ENCODE data around the gene EMP2.

EMP2 gene

GRCh38 chr16:10599626-10600025 is 19.2 kb upstream of the EMP2 start:
- no peak for FAIRE-seq
- no peak for TF ChIP-seq POLR2AphosphoS5 (IDR thresholded peaks at IDR 0.05; ENCODE audit: low read depth, low read length)
- TF ChIP-seq SPI1 (IDR thresholded peaks at IDR 0.05; ENCODE audit: low read depth, low read length): peak; percentile 98
- TF ChIP-seq POU2F2 (IDR thresholded peaks at IDR 0.05; ENCODE audit: low read depth, low read length): 0 out of 2 replicates have a peak, but pooled peaks have one; percentile 8
- TF ChIP-seq POLR2A (IDR thresholded peaks at IDR 0.05; ENCODE audit: low read depth, low read length): no peak
- no peak for TF ChIP-seq TAF1 (IDR thresholded peaks at IDR 0.05; ENCODE audit: low read depth, low read length)
- no peak for TF ChIP-seq PAX5 (IDR thresholded peaks at IDR 0.05; ENCODE audit: insufficient read depth, low read length, severe bottlenecking)
- no peak for DNase-seq (ENCODE audit: insufficient read length, low spot score)

- TF ChIP-seq POLR2AphosphoS5 (IDR thresholded peaks at IDR 0.05; ENCODE audit: low read depth, low read length) (no peak), POU2F2 (IDR thresholded peaks at IDR 0.05; ENCODE audit: low read depth, low read length) (no peak), TAF1 (IDR thresholded peaks at IDR 0.05; ENCODE audit: low read depth, low read length) (no peak)
- FAIRE-seq (no peak), DNase-seq (ENCODE audit: insufficient read length, low spot score) (no peak)
Measured at GRCh38 chr16:10598157-10598556, 17.8 kb upstream of the EMP2 start.

DNA sequence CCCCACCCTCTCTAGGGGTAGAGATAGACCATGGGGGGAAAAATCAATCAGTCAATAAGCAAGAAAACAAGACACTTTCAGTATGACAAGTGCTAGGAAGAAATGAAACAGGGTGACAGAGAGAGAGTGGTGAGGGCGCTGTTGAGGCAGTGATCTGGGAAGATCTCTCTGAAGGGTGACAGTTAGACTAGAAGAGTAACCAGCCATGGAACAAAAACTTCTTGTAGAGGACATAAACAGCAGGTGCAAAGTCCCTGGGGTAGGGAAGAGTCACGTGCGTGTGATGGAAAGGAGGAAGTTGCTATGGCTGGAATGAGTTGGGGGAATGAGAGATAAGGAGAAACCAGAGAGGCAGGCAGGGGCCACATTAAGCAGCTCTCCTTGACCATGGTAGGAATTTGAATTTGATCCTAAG is 16.8 kb upstream of the EMP2 start:
- TF ChIP-seq POLR2A (IDR thresholded peaks at IDR 0.05; ENCODE audit: low read depth, low read length) (no peak), POU2F2 (IDR thresholded peaks at IDR 0.05; ENCODE audit: low read depth, low read length) (no peak), TAF1 (IDR thresholded peaks at IDR 0.05; ENCODE audit: low read depth, low read length) (no peak), POLR2AphosphoS5 (IDR thresholded peaks at IDR 0.05; ENCODE audit: low read depth, low read length) (no peak), PAX5 (IDR thresholded peaks at IDR 0.05; ENCODE audit: insufficient read depth, low read length, severe bottlenecking) (no peak), SPI1 (IDR thresholded peaks at IDR 0.05; ENCODE audit: low read depth, low read length) (no peak)
- no peak for DNase-seq (ENCODE audit: insufficient read length, low spot score)
- FAIRE-seq: no peak

DNA sequence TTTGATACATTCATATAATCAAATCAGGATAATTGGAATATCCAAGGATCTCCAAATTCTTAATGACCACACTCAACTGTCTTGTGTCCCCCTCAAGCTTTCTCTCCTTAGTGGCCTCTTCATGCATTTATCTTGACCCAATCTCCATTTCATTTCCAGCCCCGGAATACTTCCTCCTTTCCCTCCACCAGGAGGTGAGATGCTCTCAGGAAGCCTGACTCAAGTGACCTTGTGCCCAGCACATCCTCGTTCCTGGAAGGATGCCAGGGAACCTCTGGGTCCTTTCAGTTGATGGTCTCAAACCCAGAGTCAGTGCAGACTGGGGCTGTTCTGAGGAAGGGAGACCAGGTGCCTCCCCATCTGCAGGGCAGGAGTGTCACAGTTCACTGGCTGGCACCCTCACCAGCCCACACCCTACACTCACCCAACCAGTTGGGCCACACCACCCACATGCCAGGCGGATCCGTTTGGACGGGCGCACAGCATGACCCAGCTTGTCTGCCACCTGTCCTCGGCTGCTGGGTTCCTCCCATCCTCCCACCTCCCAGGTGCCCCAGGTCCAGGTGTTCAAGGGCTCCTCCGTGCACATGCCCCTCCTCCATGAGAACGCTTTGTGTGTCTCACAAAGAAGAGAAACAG is 14.0 kb upstream of the EMP2 start:
- no peak for FAIRE-seq

DNA sequence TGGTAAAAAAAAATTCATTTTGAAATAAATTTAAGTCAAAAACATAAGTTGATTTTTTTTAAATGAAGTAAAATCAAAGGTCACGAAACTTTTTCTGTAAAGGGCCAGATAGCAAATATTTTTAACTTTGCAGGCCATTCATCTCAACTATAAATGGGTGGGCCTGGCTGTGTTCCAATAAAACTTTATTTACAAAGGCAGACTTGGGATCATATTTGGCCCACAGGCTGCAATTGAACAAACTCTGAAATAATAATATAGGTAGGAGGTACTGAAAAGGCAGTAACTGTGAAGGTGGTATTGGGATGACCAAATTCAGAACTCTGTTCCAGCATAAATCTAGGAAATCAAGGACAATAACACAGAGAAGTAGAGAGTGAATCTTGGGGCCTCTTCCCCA is 12.2 kb upstream of the EMP2 start:
- TF ChIP-seq POLR2AphosphoS5 (IDR thresholded peaks at IDR 0.05; ENCODE audit: low read depth, low read length): no peak
- no peak for TF ChIP-seq TAF1 (IDR thresholded peaks at IDR 0.05; ENCODE audit: low read depth, low read length)
- no peak for TF ChIP-seq SPI1 (IDR thresholded peaks at IDR 0.05; ENCODE audit: low read depth, low read length)
- no peak for TF ChIP-seq PAX5 (IDR thresholded peaks at IDR 0.05; ENCODE audit: insufficient read depth, low read length, severe bottlenecking)
- TF ChIP-seq POU2F2 (IDR thresholded peaks at IDR 0.05; ENCODE audit: low read depth, low read length): no peak
- no peak for TF ChIP-seq POLR2A (IDR thresholded peaks at IDR 0.05; ENCODE audit: low read depth, low read length)

More for the DNA sequence above, 14.0 kb upstream of the EMP2 start:
- DNase-seq (ENCODE audit: insufficient read length, low spot score): no peak
- no peak for TF ChIP-seq POLR2AphosphoS5 (IDR thresholded peaks at IDR 0.05; ENCODE audit: low read depth, low read length)
- no peak for TF ChIP-seq PAX5 (IDR thresholded peaks at IDR 0.05; ENCODE audit: insufficient read depth, low read length, severe bottlenecking)
- TF ChIP-seq SPI1 (IDR thresholded peaks at IDR 0.05; ENCODE audit: low read depth, low read length): no peak
- TF ChIP-seq TAF1 (IDR thresholded peaks at IDR 0.05; ENCODE audit: low read depth, low read length): no peak
- no peak for TF ChIP-seq POU2F2 (IDR thresholded peaks at IDR 0.05; ENCODE audit: low read depth, low read length)
- TF ChIP-seq POLR2A (IDR thresholded peaks at IDR 0.05; ENCODE audit: low read depth, low read length): no peak

DNA sequence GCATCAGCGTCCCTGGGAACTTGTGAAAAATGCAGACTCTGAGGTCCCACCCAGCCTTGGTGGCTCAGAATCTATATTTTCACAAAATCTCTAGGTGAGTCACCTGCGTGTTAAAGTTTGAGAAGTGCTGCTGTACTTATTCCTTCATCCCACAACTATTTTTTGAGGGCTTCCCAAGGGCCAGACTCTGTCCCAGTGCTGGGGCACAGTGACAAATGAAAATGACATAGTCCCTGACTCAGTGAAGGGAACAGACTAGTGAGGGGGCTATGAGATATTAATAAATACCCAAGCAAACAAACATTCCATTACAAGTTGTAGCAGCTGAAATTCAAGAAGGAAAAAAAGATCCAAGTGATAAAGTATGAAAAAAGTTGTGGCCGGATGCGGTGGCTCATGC is 9.9 kb upstream of the EMP2 start:
- FAIRE-seq: no peak
- no peak for TF ChIP-seq POU2F2 (IDR thresholded peaks at IDR 0.05; ENCODE audit: low read depth, low read length)
- no peak for TF ChIP-seq SPI1 (IDR thresholded peaks at IDR 0.05; ENCODE audit: low read depth, low read length)
- TF ChIP-seq TAF1 (IDR thresholded peaks at IDR 0.05; ENCODE audit: low read depth, low read length): no peak
- TF ChIP-seq PAX5 (IDR thresholded peaks at IDR 0.05; ENCODE audit: insufficient read depth, low read length, severe bottlenecking): no peak
- TF ChIP-seq POLR2A (IDR thresholded peaks at IDR 0.05; ENCODE audit: low read depth, low read length): no peak
- no peak for TF ChIP-seq POLR2AphosphoS5 (IDR thresholded peaks at IDR 0.05; ENCODE audit: low read depth, low read length)
- DNase-seq (ENCODE audit: insufficient read length, low spot score): no peak

More for the DNA sequence above, 12.2 kb upstream of the EMP2 start:
- no peak for FAIRE-seq
- no peak for DNase-seq (ENCODE audit: insufficient read length, low spot score)

GRCh38 chr16:10589109-10589508 is 8.7 kb upstream of the EMP2 start:
- TF ChIP-seq POLR2A (IDR thresholded peaks at IDR 0.05; ENCODE audit: low read depth, low read length) (no peak), SPI1 (IDR thresholded peaks at IDR 0.05; ENCODE audit: low read depth, low read length) (no peak), POU2F2 (IDR thresholded peaks at IDR 0.05; ENCODE audit: low read depth, low read length) (no peak), TAF1 (IDR thresholded peaks at IDR 0.05; ENCODE audit: low read depth, low read length) (no peak), PAX5 (IDR thresholded peaks at IDR 0.05; ENCODE audit: insufficient read depth, low read length, severe bottlenecking) (no peak), POLR2AphosphoS5 (IDR thresholded peaks at IDR 0.05; ENCODE audit: low read depth, low read length) (no peak)
- DNase-seq (ENCODE audit: insufficient read length, low spot score) (no peak), FAIRE-seq (no peak)

DNA sequence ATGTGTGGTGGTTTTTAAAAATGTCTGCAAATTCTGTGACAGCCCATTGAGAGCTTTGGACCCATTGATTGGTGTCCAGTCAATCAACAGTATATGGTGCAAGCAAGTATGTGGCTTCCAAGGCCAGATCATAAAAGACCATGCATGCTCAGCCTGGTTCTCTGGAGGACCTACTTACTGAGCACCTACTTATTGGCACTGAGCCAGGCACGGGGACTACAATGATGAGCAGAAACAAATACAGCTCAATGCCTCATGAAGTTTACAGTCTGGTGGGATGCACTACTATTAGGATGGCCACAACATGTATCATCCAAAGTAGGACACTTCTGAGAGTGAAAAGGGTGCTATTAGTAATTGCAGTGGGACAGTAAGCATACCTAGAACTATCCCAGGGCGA is 7.2 kb upstream of the EMP2 start:
- DNase-seq (ENCODE audit: insufficient read length, low spot score) (no peak), FAIRE-seq (no peak)
- TF ChIP-seq POLR2A (IDR thresholded peaks at IDR 0.05; ENCODE audit: low read depth, low read length) (no peak), SPI1 (IDR thresholded peaks at IDR 0.05; ENCODE audit: low read depth, low read length) (no peak), POU2F2 (IDR thresholded peaks at IDR 0.05; ENCODE audit: low read depth, low read length) (no peak), TAF1 (IDR thresholded peaks at IDR 0.05; ENCODE audit: low read depth, low read length) (no peak), POLR2AphosphoS5 (IDR thresholded peaks at IDR 0.05; ENCODE audit: low read depth, low read length) (no peak), PAX5 (IDR thresholded peaks at IDR 0.05; ENCODE audit: insufficient read depth, low read length, severe bottlenecking) (no peak)

- DNase-seq (ENCODE audit: insufficient read length, low spot score) (no peak), FAIRE-seq (no peak)
- TF ChIP-seq TAF1 (IDR thresholded peaks at IDR 0.05; ENCODE audit: low read depth, low read length) (no peak), PAX5 (IDR thresholded peaks at IDR 0.05; ENCODE audit: insufficient read depth, low read length, severe bottlenecking) (no peak), POU2F2 (IDR thresholded peaks at IDR 0.05; ENCODE audit: low read depth, low read length) (no peak), POLR2AphosphoS5 (IDR thresholded peaks at IDR 0.05; ENCODE audit: low read depth, low read length) (no peak), SPI1 (IDR thresholded peaks at IDR 0.05; ENCODE audit: low read depth, low read length) (no peak), POLR2A (IDR thresholded peaks at IDR 0.05; ENCODE audit: low read depth, low read length) (no peak)
Measured at GRCh38 chr16:10584981-10585438, 4.6 kb upstream of the EMP2 start.
